Choroid plexus epithelial cell (primary cell): Measurements from ENCODE around the gene NDST3.
A peak's percentile ranks its signal among the peaks of the same experiment; 100 is the strongest.

Source experiments
- DNase-seq: peaks from one replicate; pipeline ENCODE4 v3.0.0-alpha.2; 2010; ENCODE audit warnings: low read depth
- H3K4me3 ChIP-seq: 2 replicates; pipeline ENCODE4 v1.5.1; 2011; ENCODE audit warnings: low read depth, mild to moderate bottlenecking, control low read depth, low read length, moderate library complexity
- TF ChIP-seq, protein P1 (sequence below): conservative IDR thresholded peaks from 2 replicates; pipeline ENCODE4 v1.5.1; 2011; ENCODE audit warnings: low read depth, mild to moderate bottlenecking, control low read depth, inconsistent platforms, low read length, moderate library complexity

NDST3 gene

DNA sequence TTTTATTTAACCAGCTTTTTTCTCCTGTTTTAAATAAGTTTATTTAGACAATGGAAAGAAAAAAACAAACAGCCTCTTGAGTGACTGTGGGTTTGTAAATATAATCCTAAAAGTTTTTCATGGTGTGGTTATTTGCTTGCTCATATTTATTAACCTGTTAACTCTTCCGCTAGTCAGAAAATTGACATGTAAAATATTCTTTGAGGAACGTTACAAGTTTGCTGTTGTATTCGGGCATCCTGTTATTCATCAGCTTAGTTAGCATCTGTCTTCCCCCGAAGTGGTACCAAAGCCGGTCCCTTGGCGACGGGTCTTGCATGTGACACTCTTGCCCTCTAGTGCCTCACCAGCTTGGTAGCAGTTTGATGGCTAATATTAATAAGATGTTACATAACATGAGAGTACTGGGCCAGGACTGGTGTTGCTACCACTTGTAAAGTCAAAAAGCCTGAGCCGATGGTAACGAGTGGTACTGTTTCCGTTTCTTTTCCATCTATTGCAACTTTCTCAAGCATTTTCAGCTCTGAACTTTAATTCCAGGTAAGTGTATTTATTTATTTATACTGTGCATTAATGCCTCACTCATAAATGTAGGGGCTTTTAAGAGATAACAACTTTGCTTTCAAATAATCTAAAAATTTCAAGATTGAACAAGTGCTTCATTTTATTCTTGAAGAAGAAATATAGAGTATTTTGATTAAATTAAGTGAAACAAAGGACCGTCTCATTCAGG lies at the start of gene NDST3:
Gene NDST3, plus strand, starts transcription at position 434 of the 733 bp plus-strand sequence. CDS start 19,425 bp downstream, outside the sequence.
- peak within 1 kb of the TSS; percentile 54 for H3K4me3 ChIP-seq
- TF ChIP-seq, protein P1, sequence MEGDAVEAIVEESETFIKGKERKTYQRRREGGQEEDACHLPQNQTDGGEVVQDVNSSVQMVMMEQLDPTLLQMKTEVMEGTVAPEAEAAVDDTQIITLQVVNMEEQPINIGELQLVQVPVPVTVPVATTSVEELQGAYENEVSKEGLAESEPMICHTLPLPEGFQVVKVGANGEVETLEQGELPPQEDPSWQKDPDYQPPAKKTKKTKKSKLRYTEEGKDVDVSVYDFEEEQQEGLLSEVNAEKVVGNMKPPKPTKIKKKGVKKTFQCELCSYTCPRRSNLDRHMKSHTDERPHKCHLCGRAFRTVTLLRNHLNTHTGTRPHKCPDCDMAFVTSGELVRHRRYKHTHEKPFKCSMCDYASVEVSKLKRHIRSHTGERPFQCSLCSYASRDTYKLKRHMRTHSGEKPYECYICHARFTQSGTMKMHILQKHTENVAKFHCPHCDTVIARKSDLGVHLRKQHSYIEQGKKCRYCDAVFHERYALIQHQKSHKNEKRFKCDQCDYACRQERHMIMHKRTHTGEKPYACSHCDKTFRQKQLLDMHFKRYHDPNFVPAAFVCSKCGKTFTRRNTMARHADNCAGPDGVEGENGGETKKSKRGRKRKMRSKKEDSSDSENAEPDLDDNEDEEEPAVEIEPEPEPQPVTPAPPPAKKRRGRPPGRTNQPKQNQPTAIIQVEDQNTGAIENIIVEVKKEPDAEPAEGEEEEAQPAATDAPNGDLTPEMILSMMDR = peak; percentile 37
- peak; percentile 52 for DNase-seq

DNA sequence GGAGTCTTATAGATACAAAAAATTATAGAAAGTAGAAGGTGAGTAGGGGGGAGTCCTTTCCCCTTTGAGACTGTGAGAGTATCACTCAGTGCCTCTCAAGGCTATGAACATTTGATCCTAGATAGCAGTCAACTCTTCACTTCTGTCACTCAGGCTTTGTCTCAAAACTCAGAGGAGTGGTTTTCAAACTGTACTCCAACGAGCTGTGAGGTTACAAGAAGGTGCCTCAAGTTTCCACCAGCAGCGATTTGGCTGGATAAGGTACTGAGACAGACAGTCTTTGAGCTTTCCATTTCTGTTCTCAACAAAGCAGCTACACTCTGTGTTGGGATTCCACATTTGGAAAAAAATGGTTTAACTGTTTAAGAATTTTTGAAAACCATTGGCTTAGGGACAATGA lies 48.0 kb upstream of the NDST3 start:
- no peak overlapping the region for H3K4me3 ChIP-seq
- no peak for DNase-seq
- TF ChIP-seq, protein P1 = no peak

DNA sequence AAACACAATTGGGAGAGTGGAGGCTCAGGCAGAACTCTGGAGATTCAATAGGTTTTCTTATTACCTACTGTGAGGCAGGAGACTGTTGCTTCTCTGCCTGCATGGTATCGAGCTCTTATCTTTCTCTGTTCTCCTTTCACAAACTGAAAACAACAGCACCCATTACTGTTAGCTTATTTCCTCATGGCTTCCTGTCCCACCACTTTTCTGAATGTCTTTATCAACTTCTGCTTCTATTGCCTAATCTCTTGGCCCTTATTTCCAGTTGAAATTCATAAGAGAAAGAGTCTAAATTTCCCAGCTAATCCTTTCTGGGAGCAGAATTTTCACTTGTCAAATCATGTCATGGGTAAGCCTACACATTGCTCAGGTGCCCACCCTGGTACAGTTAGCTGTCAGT lies 46.8 kb upstream of the NDST3 start:
- DNase-seq = no peak
- TF ChIP-seq, protein P1 = no peak
- H3K4me3 ChIP-seq = no peak overlapping the region

DNA sequence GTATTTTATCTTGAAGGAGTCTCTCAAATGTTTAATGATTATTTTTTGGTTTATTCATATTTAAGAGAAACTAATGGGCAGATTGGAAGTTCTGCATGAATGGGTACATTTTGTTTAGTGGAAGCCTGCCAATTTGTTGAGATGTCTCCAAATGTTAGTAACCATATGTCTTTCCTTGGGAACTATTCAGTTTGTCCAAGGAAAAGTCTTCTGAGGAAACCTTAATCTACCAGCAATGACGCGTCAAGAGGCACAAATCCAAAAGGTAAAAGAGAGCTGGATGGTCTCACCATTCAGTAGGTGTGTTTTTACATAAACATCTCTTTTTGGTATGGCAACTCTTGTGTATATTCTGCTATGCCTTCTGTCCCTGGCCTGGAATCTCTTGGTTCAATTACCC lies 37.4 kb upstream of the NDST3 start:
- no peak overlapping the region for H3K4me3 ChIP-seq
- TF ChIP-seq, protein P1 = no peak
- no peak for DNase-seq

DNA sequence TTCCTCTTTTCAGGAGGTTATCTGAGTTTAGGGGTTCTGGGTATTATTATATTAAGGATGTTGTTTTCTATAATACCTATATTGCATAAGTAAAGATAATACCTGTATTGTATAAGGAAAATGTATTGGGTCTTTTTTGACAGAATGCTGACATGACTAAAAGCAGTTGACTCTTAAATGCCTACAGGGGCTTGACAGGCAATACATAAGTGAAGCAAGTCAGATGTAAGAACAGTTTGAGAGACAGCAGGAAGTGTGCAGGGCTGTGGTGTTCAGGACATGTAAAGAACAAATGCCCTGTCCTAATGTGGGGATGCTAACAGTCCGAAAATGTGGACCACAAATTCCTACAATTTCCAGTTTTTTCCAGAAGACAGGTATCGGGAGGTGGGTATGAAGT lies 30.2 kb upstream of the NDST3 start:
- TF ChIP-seq, protein P1 = no peak
- no peak for DNase-seq
- H3K4me3 ChIP-seq = no peak overlapping the region

DNA sequence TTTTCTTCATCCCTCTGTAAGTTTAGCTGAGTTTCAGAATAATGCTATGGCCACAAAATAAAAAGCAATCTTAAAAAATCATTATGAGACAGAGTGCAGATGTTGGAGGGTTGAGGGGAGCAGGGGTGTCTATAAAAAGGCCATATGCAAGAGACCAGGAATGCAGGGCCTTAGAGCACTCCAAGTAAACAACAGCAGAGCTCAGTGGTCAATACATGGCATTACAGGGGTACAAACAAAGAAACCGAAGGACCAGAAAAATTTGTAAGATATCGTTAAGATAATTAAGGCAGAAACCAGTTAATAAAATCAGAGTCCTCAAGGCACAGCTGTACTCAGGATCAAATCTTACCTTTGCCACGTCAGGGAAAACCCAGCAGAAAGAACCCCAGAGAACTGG lies 28.4 kb upstream of the NDST3 start:
- no peak overlapping the region for H3K4me3 ChIP-seq
- TF ChIP-seq, protein P1 = no peak
- DNase-seq = no peak

DNA sequence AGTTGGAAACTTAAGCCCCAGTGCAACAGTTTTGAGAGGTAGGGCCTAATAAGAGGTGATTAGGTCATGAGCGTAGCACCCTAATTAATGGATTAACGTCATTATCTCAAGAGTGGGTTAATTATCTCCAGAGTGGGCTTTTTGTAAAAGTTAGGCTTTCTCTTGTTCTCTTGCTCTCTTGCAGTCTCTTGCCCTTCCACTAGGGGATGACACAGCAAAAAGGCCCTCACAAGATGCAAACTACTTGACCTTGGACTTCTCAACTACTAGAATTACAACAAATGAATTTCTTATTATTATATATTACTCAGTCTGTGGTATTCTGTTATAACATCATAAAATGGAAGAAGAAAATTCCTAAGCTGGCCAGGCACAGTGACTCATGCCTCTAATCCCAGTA lies 22.1 kb upstream of the NDST3 start:
- no peak overlapping the region for H3K4me3 ChIP-seq
- TF ChIP-seq, protein P1 = peak; percentile 22
- no peak for DNase-seq
